NCI-H82 treated with DMSO at 0.1 percent for 48 hours (cell line): ENCODE measurements around the gene LHPP.

Experiments used
- DNase-seq: peaks from one replicate; lab custom pipeline; 2025; ENCODE audit not compliant: unreplicated experiment; lab: John Stamatoyannopoulos, UW

The LHPP gene

GRCh38 chr10:124640538-124641231 is 179.1 kb downstream of the LHPP start:
- no peak for DNase-seq

GRCh38 chr10:124641282-124642087 is 179.9 kb downstream of the LHPP start:
- DNase-seq: no peak

DNA sequence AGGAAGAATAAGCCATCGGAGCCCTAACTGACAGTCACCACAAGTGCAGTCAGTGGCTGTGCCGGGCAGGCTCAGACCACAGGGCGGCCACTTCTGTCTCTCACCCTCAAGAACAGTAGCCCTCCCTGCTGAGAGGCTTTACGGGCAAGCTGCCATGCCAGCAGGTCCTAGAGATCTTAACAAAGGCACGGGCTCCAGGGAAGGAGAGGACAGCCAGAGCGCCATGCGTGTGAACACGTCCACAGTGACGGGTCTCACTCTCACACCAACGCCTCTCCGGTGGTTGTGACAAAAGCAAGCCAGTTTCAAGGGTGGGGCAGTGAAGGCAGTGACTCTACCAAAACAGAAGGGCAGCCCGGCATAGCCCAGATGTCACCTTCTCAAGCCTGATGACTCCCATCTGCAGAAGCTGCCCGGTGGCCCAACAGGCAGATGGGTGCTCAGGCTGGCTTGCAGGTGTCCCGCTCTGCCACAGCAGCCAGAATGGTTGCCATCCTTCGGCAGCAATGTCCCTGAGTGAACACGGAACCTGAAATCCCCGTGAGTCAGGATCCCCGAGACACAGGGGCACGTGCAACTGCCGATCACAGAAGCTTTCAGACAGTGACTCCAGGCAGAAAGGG is 180.6 kb downstream of the LHPP start:
- no peak for DNase-seq

DNA sequence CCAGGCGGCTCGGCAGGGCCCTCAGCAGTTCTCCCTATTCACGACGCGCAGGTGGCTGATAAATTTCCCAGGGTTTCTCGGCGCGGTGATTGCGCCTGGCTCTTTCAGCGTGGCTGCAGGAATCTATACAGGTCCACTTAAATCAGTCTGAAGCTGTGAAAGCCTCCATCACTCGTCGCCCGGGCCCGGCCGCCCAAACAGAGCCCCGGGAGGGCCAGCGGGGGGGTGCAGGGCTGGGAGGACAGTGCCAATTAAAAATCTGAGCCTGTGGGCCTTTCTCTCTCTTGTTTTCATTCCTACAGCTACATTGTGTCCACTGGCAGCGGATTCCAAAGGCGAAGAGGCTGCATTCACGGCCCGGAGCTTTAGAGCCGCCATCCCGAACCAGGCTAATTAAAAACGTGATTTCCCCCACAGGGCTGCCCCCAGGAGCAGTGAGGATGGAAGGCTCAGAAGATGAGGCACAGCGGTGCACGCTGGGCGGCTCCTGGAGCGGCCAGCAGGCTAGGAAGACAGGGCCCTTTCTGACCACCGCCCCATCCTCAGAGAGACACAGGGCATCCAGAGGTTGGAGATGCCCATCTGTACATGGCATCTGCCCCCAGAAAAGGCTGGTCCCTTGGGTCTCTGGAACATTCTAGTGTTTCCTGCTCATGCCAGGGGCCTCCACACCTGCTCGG is 181.8 kb downstream of the LHPP start:
- DNase-seq: no peak

GRCh38 chr10:124644236-124644635 is 182.6 kb downstream of the LHPP start:
- no peak for DNase-seq

GRCh38 chr10:124644771-124645415 is 183.3 kb downstream of the LHPP start:
- no peak for DNase-seq

DNA sequence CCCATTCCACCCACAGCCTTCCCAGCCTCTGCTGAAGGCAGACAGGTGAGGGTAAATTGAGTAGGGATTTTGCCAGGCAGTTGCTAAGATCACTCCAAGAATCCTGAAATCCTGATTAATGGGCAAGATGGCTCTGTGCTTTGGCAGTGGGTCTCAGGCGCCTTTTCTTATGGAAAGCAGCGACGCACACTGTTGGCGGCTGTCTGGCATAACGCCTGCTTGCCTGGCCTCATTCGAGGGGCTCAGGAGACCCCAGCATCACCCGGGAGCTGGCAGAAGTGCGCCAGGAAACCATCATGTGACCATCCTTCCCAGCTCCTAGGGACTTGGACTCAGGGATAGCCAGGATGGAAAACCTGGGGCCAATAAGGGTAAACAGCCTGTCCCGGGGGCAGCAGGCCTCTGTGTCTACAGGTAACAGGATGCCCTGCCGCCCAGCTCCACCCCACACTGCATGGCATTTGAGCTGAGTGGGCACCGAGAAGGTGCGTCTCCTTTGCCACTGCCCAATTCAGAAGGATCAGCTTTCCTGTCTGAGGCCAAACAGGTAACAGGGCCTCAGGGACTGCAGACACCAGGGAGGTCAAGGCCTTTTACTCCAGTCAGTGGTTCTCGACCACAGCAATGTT is 184.0 kb downstream of the LHPP start:
- no peak for DNase-seq

DNA sequence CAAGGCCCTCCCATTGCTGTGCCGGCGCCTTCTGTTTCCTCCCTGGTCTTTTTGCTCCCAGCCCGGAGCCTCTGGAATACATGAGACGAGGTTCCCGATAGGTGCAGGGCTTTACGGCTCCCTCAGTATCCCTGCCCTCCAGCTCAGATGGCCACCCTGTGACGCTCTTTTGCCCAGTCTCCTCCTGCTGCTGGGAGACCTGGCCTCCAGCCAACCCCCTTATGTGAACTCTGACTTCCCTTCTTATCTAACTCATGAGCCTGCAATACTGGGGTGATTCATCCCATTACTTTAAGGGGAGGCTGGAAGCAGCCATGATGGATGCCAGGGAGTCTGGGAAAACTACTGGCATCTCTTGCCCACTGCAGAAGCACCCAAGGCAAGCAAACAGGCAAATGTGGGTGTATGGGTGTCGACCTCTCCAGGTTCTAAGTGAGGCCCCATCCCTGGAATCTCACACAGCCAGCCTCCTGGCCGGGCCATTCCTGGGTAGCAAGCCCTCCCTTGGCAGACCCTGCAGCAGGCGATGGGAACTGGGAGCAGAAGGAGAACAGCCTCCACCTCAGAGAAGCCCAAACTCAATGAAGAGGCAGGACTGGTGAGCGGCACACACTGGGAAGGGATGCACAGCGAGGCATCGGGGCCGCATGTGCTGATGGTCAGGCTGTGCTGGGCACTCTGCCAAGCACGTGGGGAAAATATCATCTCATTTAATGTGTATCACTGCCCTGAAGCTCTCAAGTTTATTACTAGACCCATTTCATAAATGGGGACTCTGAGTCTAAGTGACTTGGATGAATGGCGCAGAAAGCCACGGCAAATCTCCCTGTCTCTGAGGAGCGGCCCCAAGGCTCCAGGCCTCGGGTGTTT is 185.1 kb downstream of the LHPP start:
- no peak for DNase-seq

DNA sequence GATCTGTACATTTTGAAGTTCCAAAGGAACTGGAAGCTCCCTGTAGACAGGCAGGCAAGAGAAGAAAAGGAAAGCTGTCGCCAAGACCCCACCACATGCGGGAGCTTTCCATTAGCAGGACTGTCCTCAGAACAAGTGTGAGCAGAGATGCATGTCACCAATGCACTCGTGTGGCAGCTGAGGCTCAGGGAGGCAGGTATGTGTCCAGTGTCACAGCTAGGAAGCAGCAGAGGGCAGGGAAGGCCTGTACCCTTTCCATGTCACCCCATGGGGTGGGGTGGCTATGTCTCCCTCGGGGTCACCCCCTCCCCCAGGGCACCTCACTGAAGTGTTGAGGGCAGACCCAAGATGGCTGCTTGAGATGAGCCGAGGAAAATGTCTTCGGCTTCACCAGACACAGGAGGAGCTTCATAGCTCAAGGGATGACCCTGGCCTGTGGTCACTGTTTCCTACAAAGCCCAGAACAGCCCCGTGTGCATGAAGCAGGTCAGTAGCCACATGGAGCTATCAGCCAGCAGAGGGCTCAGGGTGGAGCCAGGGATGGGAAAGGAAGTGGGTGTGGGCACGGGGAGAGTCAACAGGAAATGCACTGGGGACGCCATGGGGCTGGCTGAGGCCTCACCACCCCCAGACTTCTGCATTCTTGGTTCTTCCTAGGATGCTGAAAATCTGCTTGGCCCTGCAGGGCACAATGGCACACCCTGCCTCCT is 186.0 kb downstream of the LHPP start:
- no peak for DNase-seq

DNA sequence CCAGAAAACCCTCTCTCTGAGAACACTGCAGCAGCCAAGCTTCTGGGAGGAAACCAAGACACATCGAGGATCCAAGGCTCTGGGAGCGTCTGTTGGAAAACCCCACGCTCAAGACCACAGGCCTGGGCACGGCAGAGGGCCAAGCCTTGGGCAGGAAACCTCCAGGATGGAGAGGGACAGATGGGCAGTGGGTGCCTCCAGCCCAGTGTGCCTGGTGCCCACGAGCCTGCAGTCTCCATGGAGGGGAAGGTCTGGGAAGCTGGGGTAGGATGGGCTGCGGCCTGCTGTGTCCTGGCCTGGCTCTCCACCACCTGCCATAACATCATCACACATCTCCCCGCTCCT is 186.5 kb downstream of the LHPP start:
- DNase-seq: no peak

DNA sequence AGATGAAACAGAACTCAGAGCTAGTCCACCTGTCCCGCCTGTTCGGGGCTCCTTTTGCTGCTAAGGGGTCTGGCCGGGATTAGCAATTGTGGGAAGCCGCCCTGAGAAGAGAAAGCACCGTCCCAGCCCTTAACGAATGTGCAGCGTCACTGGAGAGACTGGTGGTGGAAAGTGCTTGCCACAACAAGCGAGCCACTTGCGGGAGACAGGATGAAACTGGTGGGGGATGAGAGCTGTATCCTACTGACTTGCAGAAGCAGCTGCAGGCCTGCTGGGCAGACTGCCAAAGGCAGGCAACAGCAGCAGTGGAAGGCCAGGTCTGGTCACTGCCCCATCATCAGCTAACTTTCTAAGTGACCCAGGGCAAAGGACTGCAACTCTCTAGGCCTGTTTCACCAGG is 187.1 kb downstream of the LHPP start:
- DNase-seq: no peak

GRCh38 chr10:124649214-124649613 is 187.6 kb downstream of the LHPP start:
- no peak for DNase-seq

- no peak for DNase-seq
These were observed 188.6 kb downstream of the LHPP start for GRCh38 chr10:124650263-124650662.

- DNase-seq: no peak
These were observed 189.3 kb downstream of the LHPP start for GRCh38 chr10:124650820-124651401.

DNA sequence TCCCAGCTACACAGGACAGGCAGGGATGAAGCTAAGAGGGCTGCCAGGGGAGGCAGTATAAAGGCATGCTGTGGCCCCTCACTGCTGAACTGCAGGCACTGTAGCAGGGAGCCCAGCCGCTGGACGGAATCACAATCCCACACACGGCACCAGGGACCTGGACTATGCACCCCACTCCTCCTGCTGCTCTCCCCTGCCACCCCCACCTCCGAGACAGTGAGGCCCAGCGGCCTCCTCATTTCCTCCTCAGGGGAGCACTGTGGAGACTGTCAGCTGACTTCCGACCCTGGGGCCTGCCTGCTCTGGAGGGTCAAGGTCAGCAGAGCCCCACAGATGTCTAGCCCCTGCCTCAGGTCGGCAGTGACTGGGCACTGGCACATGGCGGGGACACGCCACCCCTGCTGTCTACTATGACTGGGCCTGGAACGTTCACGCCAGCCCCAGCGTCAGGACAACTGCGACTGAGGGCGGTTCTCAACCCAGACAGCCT is 189.8 kb downstream of the LHPP start:
- no peak for DNase-seq

DNA sequence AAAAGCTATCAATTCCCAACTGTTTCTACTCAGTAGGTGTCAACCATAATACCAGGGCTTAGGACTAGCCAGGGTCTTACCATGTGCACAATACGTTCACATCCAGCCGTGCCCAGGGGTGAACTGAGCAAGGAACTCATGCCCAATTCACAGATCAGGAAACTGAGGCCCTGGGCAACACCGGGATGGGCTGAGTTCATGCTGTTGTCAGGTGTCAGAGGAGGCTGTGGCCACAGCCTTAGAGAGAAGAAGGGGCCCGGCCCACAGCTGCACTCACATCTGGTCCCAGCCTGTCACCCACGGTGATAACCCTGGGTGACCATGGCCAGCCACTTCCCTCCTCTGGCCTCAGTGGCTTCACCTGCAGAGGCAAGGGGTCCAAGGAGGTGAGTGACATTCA is 190.6 kb downstream of the LHPP start:
- DNase-seq: no peak

DNA sequence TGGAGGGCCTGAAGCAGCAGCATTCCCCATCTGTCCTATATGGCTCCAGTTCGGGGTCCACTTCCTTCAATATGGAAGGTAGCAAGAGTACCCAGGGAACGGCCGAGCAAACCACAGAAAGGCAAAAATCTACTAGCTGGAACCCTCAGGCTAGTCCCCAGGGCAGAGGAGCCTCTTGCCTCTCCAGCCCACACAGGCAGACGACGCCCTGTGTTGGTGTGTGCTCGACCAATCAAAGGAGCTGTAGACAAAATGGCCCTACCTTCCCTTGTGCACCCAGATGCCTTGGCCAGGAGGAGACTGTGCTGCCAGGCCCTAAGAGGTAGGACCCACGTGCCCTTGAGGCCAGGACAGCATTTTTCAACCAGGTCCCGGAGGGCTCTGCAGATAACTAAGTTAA is 191.1 kb downstream of the LHPP start:
- DNase-seq: no peak

DNA sequence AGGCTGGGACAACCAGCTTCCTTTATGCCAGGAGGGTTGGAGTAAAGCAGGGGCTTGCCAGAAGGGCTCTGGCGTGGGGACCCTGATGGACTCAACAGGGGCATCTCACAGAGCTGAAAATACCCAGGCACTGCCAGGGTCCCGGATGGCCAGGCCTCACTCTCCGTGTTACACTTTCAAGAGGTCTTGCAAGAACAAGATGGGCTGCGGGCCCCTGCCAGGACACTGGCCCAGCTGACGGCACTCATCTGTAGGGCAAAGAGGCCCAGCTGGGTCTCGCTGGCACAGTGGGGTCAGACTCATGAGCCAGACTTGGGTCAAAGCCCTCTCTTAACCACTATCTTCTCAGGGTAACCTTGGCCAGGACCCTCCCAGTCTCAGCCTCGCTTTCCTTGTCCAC is 191.7 kb downstream of the LHPP start:
- DNase-seq: no peak
